IMR-90 (cell line): Measurements from ENCODE around the gene PKIG. TPM values are rescaled to one million over a fixed set of nuclear protein-coding genes. Genes with fewer than 3 reads are reported as not detected.

Experiments used
- ATAC-seq: fragments of 200-7000 bp; cut with Tn5 transposase; 2 replicates; pipeline ENCODE4 v1.9.1; 2020; ENCODE audit warnings: low read depth, mild to moderate bottlenecking, moderate library complexity
- BruUV-seq: library from RNA; stranded (reverse); fragments of 400-500 nt; replicated peaks from 2 replicates; lab custom pipeline; 2021; lab: Mats Ljungman, UMichigan
- CTCF ChIA-PET: fragments of 300-600 bp; formaldehyde crosslinking; extraction: SDS; loops from one replicate; lab custom pipeline; 2021; ENCODE audit warnings: antibody characterized with exemption; lab: Yijun Ruan, JAX
- POLR2A ChIA-PET: fragments of 300-600 bp; sonication (Branson Sonifier 250); formaldehyde crosslinking; loops from one replicate; lab custom pipeline; 2022; ENCODE audit warnings: antibody characterized with exemption; ENCODE audit not compliant: unreplicated experiment; lab: Charles Lee
- DNase-seq: peaks from one replicate; pipeline ENCODE4 v3.0.0; 2013
- H2AFZ ChIP-seq: replicated peaks from 2 replicates; pipeline ENCODE3; 2013; ENCODE audit warnings: low read length, mild to moderate bottlenecking; ENCODE audit not compliant: poor library complexity
- H2AK5ac ChIP-seq: 2 replicates; pipeline ENCODE4 v1.6.1; 2013; ENCODE audit warnings: low read depth, low read length, inconsistent platforms
- H2AK9ac ChIP-seq: replicated peaks from 2 replicates; pipeline ENCODE3; 2013; ENCODE audit warnings: mild to moderate bottlenecking, low read depth, low read length, moderate library complexity; ENCODE audit not compliant: poor library complexity
- H2BK120ac ChIP-seq: 2 replicates; pipeline ENCODE4 v1.6.1; 2013; ENCODE audit warnings: low read depth, low read length, inconsistent platforms
- H2BK15ac ChIP-seq: 3 replicates; pipeline ENCODE4 v1.6.1; 2013; ENCODE audit warnings: low read depth, low read length, inconsistent platforms
- H2BK20ac ChIP-seq: 2 replicates; pipeline ENCODE4 v1.6.1; 2013; ENCODE audit warnings: low read depth, mild to moderate bottlenecking, inconsistent platforms, low read length, moderate library complexity
- H2BK5ac ChIP-seq: 2 replicates; pipeline ENCODE4 v1.6.1; 2013; ENCODE audit warnings: mild to moderate bottlenecking, low read depth, low read length, inconsistent platforms; ENCODE audit not compliant: poor library complexity, severe bottlenecking
- H3K14ac ChIP-seq: replicated peaks from 2 replicates; pipeline ENCODE4 v1.6.1; 2013; ENCODE audit warnings: low read depth, low read length, inconsistent platforms
- H3K18ac ChIP-seq: 2 replicates; pipeline ENCODE4 v1.6.1; 2013; ENCODE audit warnings: low read depth, low read length, control low read depth
- H3K23ac ChIP-seq: 2 replicates; pipeline ENCODE4 v1.6.1; 2013; ENCODE audit warnings: low read depth, low read length, inconsistent platforms
- H3K27ac ChIP-seq: 2 replicates; pipeline ENCODE4 v1.5.1; 2013; ENCODE audit warnings: mild to moderate bottlenecking, control low read depth, low read length; ENCODE audit not compliant: insufficient read depth
- H3K27me3 ChIP-seq: 2 replicates; pipeline ENCODE4 v1.6.1; 2013; ENCODE audit warnings: low read length; ENCODE audit not compliant: control insufficient read depth, insufficient read depth
- H3K36me3 ChIP-seq: 2 replicates; pipeline ENCODE4 v1.6.1; 2013; ENCODE audit warnings: low read length, mixed read lengths; ENCODE audit not compliant: control insufficient read depth, insufficient read depth
- H3K4ac ChIP-seq: 2 replicates; pipeline ENCODE4 v1.6.1; 2013; ENCODE audit warnings: low read depth, low read length, inconsistent platforms
- H3K4me1 ChIP-seq: 2 replicates; pipeline ENCODE4 v1.6.1; 2013; ENCODE audit warnings: low read length, mixed read lengths; ENCODE audit not compliant: control insufficient read depth, insufficient read depth
- H3K4me2 ChIP-seq: 2 replicates; pipeline ENCODE4 v1.6.1; 2013; ENCODE audit warnings: low read depth, mild to moderate bottlenecking, control low read depth, low read length, moderate library complexity
- H3K4me3 ChIP-seq: 2 replicates; pipeline ENCODE4 v1.5.1; 2013; ENCODE audit warnings: low read depth, mild to moderate bottlenecking, control low read depth, low read length, moderate library complexity; ENCODE audit not compliant: insufficient read depth
- H3K56ac ChIP-seq: 2 replicates; pipeline ENCODE4 v1.6.1; 2013; ENCODE audit warnings: low read length, inconsistent platforms; ENCODE audit not compliant: insufficient read depth; ENCODE audit errors: extremely low read depth
- H3K79me1 ChIP-seq, 2 experiments: 2 replicates each; pipeline ENCODE4 v1.6.1; 2013; ENCODE audit warnings: low read length in 2 of 2, inconsistent platforms in 1 of 2, low read depth in 1 of 2
- H3K9ac ChIP-seq: 2 replicates; pipeline ENCODE4 v1.6.1; 2013; ENCODE audit warnings: low read depth, low read length, control low read depth
- H3K9me1 ChIP-seq: 2 replicates; pipeline ENCODE4 v1.6.1; 2013; ENCODE audit warnings: low read length, inconsistent platforms; ENCODE audit not compliant: insufficient read depth
- H3K9me3 ChIP-seq: 2 replicates; pipeline ENCODE4 v1.6.1; 2013; ENCODE audit warnings: low read length; ENCODE audit not compliant: control insufficient read depth, insufficient read depth
- H4K20me1 ChIP-seq: 2 replicates; pipeline ENCODE4 v1.6.1; 2013; ENCODE audit warnings: low read length, inconsistent platforms; ENCODE audit not compliant: insufficient read depth
- H4K5ac ChIP-seq: 2 replicates; pipeline ENCODE4 v1.6.1; 2013; ENCODE audit warnings: mild to moderate bottlenecking, low read depth, low read length, control low read depth
- H4K8ac ChIP-seq, 2 experiments: 2 replicates each; pipeline ENCODE4 v1.6.1; 2013; ENCODE audit warnings: low read depth in 2 of 2, low read length in 2 of 2, control low read depth in 1 of 2, inconsistent platforms in 1 of 2
- H4K91ac ChIP-seq: 2 replicates; pipeline ENCODE4 v1.6.1; 2013; ENCODE audit warnings: low read depth, low read length, inconsistent platforms; ENCODE audit not compliant: insufficient read depth
- BHLHE40 ChIP-seq: fragments of 150-350 bp; IDR thresholded peaks from 2 replicates; pipeline ENCODE4 v1.6.1; 2016; ENCODE audit warnings: mild to moderate bottlenecking, low read depth, low read length
- FOS ChIP-seq: fragments of 150-350 bp; IDR thresholded peaks from 2 replicates; pipeline ENCODE4 v1.6.1; 2016; ENCODE audit warnings: low read depth, low read length
- SMC3 ChIP-seq: fragments of 150-350 bp; IDR thresholded peaks from 2 replicates; pipeline ENCODE4 v1.6.1; 2016; ENCODE audit warnings: low read depth, mild to moderate bottlenecking, antibody characterized with exemption, low read length, moderate library complexity
- WGBS, 2 experiments: methylation state at CpG; one replicate each; pipeline versions ENCODE4 v1.1.5 to v1.1.7; 2013; ENCODE audit warnings: missing lambda C conversion rate in 2 of 2; ENCODE audit not compliant: insufficient read length in 1 of 2; ENCODE audit errors: extremely low coverage in 2 of 2; 5-methylcytosine and 5-hydroxymethylcytosine counted together
- dilution Hi-C: fragments of 300-500 bp; cut with HindIII; formaldehyde crosslinking; loops from one replicate; pipeline ENCODE4 v1.14.3; 2018; ENCODE audit warnings: low sequenced_read_pairs; ENCODE audit not compliant: unreplicated experiment
- in situ Hi-C: fragments of 300-500 bp; cut with MboI; formaldehyde crosslinking; loops from 3 replicates; pipeline ENCODE4 v1.14.3; 2019; ENCODE audit warnings: low sequenced_read_pairs, inconsistent platforms, mixed read lengths
- intact Hi-C: fragments of 100-400 bp; cut with micrococcal nuclease; formaldehyde crosslinking; loops from 2 replicates; pipeline ENCODE4 v1.10.0; 2022
- polyA plus RNA-seq, 3 experiments: library from polyadenylated mRNA; depleted of rRNA; stranded (reverse); fragments of >200 nt; gene quantifications; 2 replicates each; pipeline ENCODE4 v1.2.3, GENCODE V29; 2012; ENCODE audit warnings: low replicate concordance in 1 of 3
- total RNA-seq: library from RNA; depleted of rRNA; stranded (reverse); fragments of >200 nt; gene quantifications from 2 replicates; pipeline ENCODE4 v1.2.3, GENCODE V29; 2012

PKIG gene
- total and polyA plus RNA-seq, 2 of the 4 experiments (the other 2 are of a cell fraction), result 78.3 to 89.6 TPM

DNA sequence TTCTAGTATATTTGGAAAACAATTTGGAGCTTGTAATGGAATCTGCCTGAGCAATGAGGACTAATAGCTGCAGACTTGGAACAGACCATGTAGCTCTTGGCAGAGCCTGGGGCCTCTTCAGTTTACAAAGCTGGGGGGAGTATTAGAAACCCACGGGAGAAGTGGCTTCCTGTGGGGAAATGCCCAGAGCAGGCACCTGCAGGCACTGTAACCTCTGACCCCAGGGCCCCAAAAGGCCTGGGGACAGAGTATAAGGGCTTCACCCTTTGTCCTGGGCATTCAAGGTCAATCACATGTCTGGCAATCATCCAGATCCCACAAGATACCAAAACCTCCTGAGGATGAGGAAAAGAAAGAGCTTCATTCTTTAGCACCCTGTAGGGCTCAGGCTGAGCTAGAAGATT lies 19.4 kb downstream of the PKIG start:
- TF ChIP-seq BHLHE40 (0 out of 2 replicates have a peak, but pooled peaks have one; percentile 7), SMC3 (0 out of 2 replicates have a peak, but pooled peaks have one; percentile 5), FOS (no peak)
- Histone ChIP-seq H4K5ac (no peak overlapping the region), H4K91ac (0 out of 2 replicates have a peak overlapping the region, but pooled peaks have one; percentile 7), H2BK20ac (peak overlapping the region; percentile 16; the same call in 1 of the 2 replicates), H4K20me1 (peaks cover 3% of the 10 kb centered on the region; the same call in 1 of the 2 replicates), H2AK9ac (no peak overlapping the region), H3K4ac (peak overlapping the region; percentile 75), H3K27ac (peak overlapping the region; percentile 82; the same call in 1 of the 2 replicates), H2BK15ac (no peak overlapping the region; the same call in 2 of the 3 replicates), H2AFZ (peak overlapping the region; percentile 12), H3K27me3 (no peaks in the 10 kb centered on the region), H2BK5ac (peak overlapping the region; percentile 51), H3K4me1 (peaks cover 35% of the 10 kb centered on the region), H2AK5ac (no peak overlapping the region), H4K8ac (peak overlapping the region in 1 of 2 experiments; percentile 80; a peak in 1 of 4 replicates), H3K4me3 (no peak overlapping the region), H3K14ac (peak overlapping the region; percentile 84; the same call in 1 of the 2 replicates), H3K9me1 (peaks cover 19% of the 10 kb centered on the region), H3K9me3 (peaks cover 2% of the 10 kb centered on the region; the same call in 1 of the 2 replicates), H3K23ac (peak overlapping the region; percentile 28), H3K56ac (no peak overlapping the region), H2BK120ac (peak overlapping the region; percentile 76), H3K18ac (0 out of 2 replicates have a peak overlapping the region, but pooled peaks have one; percentile 1), H3K9ac (no peak overlapping the region), H3K36me3 (no peaks in the 10 kb centered on the region), H3K79me1 (peaks cover 23 to 60% of the 10 kb centered on the region in 2 experiments), H3K4me2 (peak overlapping the region; percentile 47; the same call in 1 of the 2 replicates)
- ChIA-PET CTCF (interaction anchor here (0.6 to 1.0 kb wide), 3 partner anchors 18 to 228 kb away, joined by 3 to 6 read pairs (median 3); no protein-coding TSS in a partner anchor), POLR2A (interaction anchor here (1.4 kb wide), 1 partner anchor 19 kb away, joined by 3 read pairs; the partner anchor contains the start of gene PKIG)
- in situ Hi-C loops, result loop anchor here (10.0 kb wide), 2 partner anchors 67 to 387 kb away; partner anchors contain the start of gene OSER1
- WGBS, 2 experiments, result 0% methylated on average over 1 of the region's 1 CpG; no CpG with 5 or more reads in 1 of the 2 experiments
- DNase-seq, result peak; percentile 87
- no TSS peak for BruUV-seq
- dilution Hi-C loops, result no loop called here
- ATAC-seq, result peak; percentile 84
- intact Hi-C loops, result no loop called here
